Ishikawa (cell line): ENCODE results near the gene PLCD4.

ENCODE experiments used
- CEBPB ChIP-seq: IDR thresholded peaks from 2 replicates; pipeline ENCODE4 v1.6.1; 2012
- CREB1 ChIP-seq: IDR thresholded peaks from 2 replicates; pipeline ENCODE4 v1.6.1; 2012; ENCODE audit warnings: low read depth
- EGR1 ChIP-seq: IDR thresholded peaks from 2 replicates; pipeline ENCODE4 v1.6.1; 2012
- EP300 ChIP-seq: IDR thresholded peaks from 2 replicates; pipeline ENCODE4 v1.6.1; 2012; ENCODE audit warnings: borderline replicate concordance
- FOXM1 ChIP-seq: IDR thresholded peaks from 2 replicates; pipeline ENCODE4 v1.6.1; 2012; ENCODE audit warnings: low read depth, borderline replicate concordance
- MAX ChIP-seq: IDR thresholded peaks from 2 replicates; pipeline ENCODE4 v1.6.1; 2012
- NFIC ChIP-seq: IDR thresholded peaks from 2 replicates; pipeline ENCODE4 v1.6.1; 2012
- RAD21 ChIP-seq: IDR thresholded peaks from 2 replicates; pipeline ENCODE4 v1.6.1; 2012; ENCODE audit warnings: low read depth
- TAF1 ChIP-seq: IDR thresholded peaks from 2 replicates; pipeline ENCODE4 v1.6.1; 2012; ENCODE audit warnings: low read depth, mild to moderate bottlenecking
- TCF12 ChIP-seq: IDR thresholded peaks from 2 replicates; pipeline ENCODE4 v1.6.1; 2012; ENCODE audit warnings: low read depth
- TEAD4 ChIP-seq: IDR thresholded peaks from 2 replicates; pipeline ENCODE4 v1.6.1; 2012
- USF1 ChIP-seq: IDR thresholded peaks from 2 replicates; pipeline ENCODE4 v1.6.1; 2012
- YY1 ChIP-seq: IDR thresholded peaks from 2 replicates; pipeline ENCODE4 v1.6.1; 2012; ENCODE audit warnings: low read depth
- ZBTB7A ChIP-seq: IDR thresholded peaks from 2 replicates; pipeline ENCODE4 v1.6.1; 2012; ENCODE audit warnings: low read depth
- TF ChIP-seq, protein P1 (sequence below): IDR thresholded peaks from 2 replicates; pipeline ENCODE4 v1.6.1; 2012; ENCODE audit warnings: low read depth, mild to moderate bottlenecking

PLCD4 gene

DNA sequence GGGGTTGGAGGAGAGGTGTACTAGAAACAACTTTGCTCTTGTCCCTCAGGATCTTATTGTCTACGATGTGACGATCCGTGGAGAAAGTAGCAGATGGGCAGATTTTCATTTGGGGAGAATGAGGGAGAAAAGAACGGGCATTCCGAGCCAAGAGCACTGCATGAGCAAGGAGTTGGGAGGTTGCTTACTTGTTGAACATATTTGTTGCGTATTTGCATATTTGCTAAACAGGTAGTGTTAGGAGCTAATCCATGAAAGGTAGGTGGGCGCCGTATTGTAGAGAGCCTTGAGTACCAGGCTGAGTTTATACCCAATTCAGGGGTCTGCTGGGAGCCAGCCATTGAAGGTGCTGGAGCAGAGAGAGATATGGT is 52.3 kb downstream of the PLCD4 start:
- TF ChIP-seq FOXM1 (no peak), CEBPB (no peak), RAD21 (no peak), YY1 (no peak), EP300 (no peak), CREB1 (no peak), TAF1 (no peak), TEAD4 (no peak), ZBTB7A (no peak), USF1 (no peak), NFIC (no peak), TCF12 (no peak), EGR1 (no peak)
- TF ChIP-seq, protein P1, sequence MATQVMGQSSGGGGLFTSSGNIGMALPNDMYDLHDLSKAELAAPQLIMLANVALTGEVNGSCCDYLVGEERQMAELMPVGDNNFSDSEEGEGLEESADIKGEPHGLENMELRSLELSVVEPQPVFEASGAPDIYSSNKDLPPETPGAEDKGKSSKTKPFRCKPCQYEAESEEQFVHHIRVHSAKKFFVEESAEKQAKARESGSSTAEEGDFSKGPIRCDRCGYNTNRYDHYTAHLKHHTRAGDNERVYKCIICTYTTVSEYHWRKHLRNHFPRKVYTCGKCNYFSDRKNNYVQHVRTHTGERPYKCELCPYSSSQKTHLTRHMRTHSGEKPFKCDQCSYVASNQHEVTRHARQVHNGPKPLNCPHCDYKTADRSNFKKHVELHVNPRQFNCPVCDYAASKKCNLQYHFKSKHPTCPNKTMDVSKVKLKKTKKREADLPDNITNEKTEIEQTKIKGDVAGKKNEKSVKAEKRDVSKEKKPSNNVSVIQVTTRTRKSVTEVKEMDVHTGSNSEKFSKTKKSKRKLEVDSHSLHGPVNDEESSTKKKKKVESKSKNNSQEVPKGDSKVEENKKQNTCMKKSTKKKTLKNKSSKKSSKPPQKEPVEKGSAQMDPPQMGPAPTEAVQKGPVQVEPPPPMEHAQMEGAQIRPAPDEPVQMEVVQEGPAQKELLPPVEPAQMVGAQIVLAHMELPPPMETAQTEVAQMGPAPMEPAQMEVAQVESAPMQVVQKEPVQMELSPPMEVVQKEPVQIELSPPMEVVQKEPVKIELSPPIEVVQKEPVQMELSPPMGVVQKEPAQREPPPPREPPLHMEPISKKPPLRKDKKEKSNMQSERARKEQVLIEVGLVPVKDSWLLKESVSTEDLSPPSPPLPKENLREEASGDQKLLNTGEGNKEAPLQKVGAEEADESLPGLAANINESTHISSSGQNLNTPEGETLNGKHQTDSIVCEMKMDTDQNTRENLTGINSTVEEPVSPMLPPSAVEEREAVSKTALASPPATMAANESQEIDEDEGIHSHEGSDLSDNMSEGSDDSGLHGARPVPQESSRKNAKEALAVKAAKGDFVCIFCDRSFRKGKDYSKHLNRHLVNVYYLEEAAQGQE: no peak

DNA sequence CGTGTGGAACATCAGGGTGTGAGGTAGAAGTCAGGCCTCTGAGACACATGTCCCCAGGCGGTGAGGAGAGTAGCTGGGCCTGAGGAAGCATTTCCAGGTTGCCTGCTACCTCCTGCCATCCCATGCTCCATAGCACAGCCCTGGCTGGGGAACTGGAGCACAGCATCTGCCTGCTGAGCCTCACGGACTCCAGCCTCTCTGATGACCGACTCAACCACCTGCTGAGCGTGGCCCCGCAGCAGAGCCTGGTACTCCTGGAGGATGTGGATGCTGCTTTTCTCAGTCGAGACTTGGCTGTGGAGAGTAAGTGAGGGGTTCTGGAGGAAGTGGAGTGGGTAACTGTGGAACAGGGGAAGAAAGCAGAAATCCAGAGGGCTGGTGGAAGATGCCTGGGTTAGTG is 54.7 kb downstream of the PLCD4 start:
- no peak for TF ChIP-seq EGR1
- no peak for TF ChIP-seq TCF12
- TF ChIP-seq CEBPB: no peak
- TF ChIP-seq USF1: no peak
- TF ChIP-seq EP300: no peak
- no peak for TF ChIP-seq MAX
- no peak for TF ChIP-seq FOXM1
- TF ChIP-seq NFIC: no peak
- TF ChIP-seq RAD21: no peak
- TF ChIP-seq CREB1: no peak
- TF ChIP-seq, protein P1: no peak
- no peak for TF ChIP-seq YY1
- no peak for TF ChIP-seq TEAD4
- TF ChIP-seq ZBTB7A: no peak
- TF ChIP-seq TAF1: no peak

GRCh38 chr2:218662827-218663226 is 55.1 kb downstream of the PLCD4 start:
- TF ChIP-seq ZBTB7A (no peak), EP300 (no peak), EGR1 (no peak), TCF12 (no peak), CREB1 (no peak), YY1 (no peak), NFIC (no peak), TAF1 (no peak), TEAD4 (no peak), USF1 (no peak), FOXM1 (no peak), CEBPB (no peak)
- TF ChIP-seq, protein P1: no peak

DNA sequence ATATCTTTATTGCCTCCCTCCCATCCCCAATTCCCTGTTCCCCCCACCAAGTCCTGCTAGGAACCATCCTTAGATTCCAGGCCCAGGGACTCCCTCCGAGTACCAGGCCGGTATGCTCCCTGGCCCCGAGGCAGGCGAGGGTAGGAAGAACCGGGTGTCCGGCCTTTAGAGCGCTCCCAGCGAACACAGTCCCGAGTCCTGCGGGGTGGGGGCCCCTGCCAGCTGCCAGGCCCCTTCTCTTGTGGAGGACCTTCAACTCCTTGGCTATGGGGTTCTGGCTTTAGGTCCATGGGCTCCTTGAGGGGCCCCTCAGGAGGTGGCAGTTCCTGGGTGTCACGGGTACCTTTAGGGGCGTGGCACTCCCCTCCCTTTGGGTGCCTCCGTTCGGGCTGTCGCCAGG is 56.2 kb downstream of the PLCD4 start:
- TF ChIP-seq, protein P1: no peak
- no peak for TF ChIP-seq USF1
- TF ChIP-seq EP300: no peak
- TF ChIP-seq ZBTB7A: no peak
- TF ChIP-seq EGR1: no peak
- no peak for TF ChIP-seq CREB1
- TF ChIP-seq TEAD4: no peak
- no peak for TF ChIP-seq RAD21
- no peak for TF ChIP-seq TCF12
- TF ChIP-seq TAF1: no peak
